Panc1 (cell line): Measurements from ENCODE around the gene SSTR1.

Experiments
- POLR2AphosphoS5 ChIP-seq: IDR thresholded peaks from 2 replicates; pipeline ENCODE4 v1.6.1; 2012; ENCODE audit warnings: mild to moderate bottlenecking, low read depth, low read length, moderate library complexity
- SIN3A ChIP-seq: IDR thresholded peaks from 2 replicates; pipeline ENCODE4 v1.6.1; 2012; ENCODE audit warnings: low read depth, mild to moderate bottlenecking, low read length, moderate library complexity, borderline replicate concordance; ENCODE audit not compliant: insufficient read depth
- TF ChIP-seq, protein P1 (sequence below): fragments of 450-650 bp; IDR thresholded peaks from 2 replicates; pipeline ENCODE4 v1.5.1; 2017; ENCODE audit warnings: mild to moderate bottlenecking
- TF ChIP-seq, protein P2 (sequence below), 2 experiments: IDR thresholded peaks; 2 replicates each; pipeline ENCODE4 v1.6.1; 2011 to 2012; ENCODE audit warnings: low read depth in 2 of 2, control low read depth in 1 of 2, low read length in 1 of 2, mild to moderate bottlenecking in 1 of 2, moderate library complexity in 1 of 2; ENCODE audit not compliant: insufficient read depth in 1 of 2

GRCh38 chr14:38207377-38207735, 348 bp upstream of the SSTR1 start:
- TF ChIP-seq, protein P1, sequence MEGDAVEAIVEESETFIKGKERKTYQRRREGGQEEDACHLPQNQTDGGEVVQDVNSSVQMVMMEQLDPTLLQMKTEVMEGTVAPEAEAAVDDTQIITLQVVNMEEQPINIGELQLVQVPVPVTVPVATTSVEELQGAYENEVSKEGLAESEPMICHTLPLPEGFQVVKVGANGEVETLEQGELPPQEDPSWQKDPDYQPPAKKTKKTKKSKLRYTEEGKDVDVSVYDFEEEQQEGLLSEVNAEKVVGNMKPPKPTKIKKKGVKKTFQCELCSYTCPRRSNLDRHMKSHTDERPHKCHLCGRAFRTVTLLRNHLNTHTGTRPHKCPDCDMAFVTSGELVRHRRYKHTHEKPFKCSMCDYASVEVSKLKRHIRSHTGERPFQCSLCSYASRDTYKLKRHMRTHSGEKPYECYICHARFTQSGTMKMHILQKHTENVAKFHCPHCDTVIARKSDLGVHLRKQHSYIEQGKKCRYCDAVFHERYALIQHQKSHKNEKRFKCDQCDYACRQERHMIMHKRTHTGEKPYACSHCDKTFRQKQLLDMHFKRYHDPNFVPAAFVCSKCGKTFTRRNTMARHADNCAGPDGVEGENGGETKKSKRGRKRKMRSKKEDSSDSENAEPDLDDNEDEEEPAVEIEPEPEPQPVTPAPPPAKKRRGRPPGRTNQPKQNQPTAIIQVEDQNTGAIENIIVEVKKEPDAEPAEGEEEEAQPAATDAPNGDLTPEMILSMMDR = no peak
- TF ChIP-seq POLR2AphosphoS5 = no peak
- no peak for TF ChIP-seq SIN3A
- TF ChIP-seq, protein P2, sequence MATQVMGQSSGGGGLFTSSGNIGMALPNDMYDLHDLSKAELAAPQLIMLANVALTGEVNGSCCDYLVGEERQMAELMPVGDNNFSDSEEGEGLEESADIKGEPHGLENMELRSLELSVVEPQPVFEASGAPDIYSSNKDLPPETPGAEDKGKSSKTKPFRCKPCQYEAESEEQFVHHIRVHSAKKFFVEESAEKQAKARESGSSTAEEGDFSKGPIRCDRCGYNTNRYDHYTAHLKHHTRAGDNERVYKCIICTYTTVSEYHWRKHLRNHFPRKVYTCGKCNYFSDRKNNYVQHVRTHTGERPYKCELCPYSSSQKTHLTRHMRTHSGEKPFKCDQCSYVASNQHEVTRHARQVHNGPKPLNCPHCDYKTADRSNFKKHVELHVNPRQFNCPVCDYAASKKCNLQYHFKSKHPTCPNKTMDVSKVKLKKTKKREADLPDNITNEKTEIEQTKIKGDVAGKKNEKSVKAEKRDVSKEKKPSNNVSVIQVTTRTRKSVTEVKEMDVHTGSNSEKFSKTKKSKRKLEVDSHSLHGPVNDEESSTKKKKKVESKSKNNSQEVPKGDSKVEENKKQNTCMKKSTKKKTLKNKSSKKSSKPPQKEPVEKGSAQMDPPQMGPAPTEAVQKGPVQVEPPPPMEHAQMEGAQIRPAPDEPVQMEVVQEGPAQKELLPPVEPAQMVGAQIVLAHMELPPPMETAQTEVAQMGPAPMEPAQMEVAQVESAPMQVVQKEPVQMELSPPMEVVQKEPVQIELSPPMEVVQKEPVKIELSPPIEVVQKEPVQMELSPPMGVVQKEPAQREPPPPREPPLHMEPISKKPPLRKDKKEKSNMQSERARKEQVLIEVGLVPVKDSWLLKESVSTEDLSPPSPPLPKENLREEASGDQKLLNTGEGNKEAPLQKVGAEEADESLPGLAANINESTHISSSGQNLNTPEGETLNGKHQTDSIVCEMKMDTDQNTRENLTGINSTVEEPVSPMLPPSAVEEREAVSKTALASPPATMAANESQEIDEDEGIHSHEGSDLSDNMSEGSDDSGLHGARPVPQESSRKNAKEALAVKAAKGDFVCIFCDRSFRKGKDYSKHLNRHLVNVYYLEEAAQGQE (IDR thresholded peaks at IDR 0.05; ENCODE audit: insufficient read depth in 1 of 2, low read depth in 2 of 2, low read length in 1 of 2) = no peak
